GM19395 (cell line): Measurements from ENCODE around the gene PCDH1.

Source experiments
- ATAC-seq: cut with Tn5 transposase; IDR thresholded peaks from one replicate; pipeline ENCODE4 v1.9.1; 2021; ENCODE audit warnings: mild to moderate bottlenecking, moderate library complexity; ENCODE audit not compliant: unreplicated experiment

The PCDH1 gene

GRCh38 chr5:141875022-141875740, 3.0 kb downstream of the PCDH1 start:
- no peak for ATAC-seq

GRCh38 chr5:141874262-141874964, 3.8 kb downstream of the PCDH1 start:
- ATAC-seq = no peak

- ATAC-seq = no peak
These were observed 4.3 kb downstream of the PCDH1 start for GRCh38 chr5:141873933-141874261.

GRCh38 chr5:141872496-141873356, 5.5 kb downstream of the PCDH1 start:
- ATAC-seq = no peak

GRCh38 chr5:141871870-141872269, 6.3 kb downstream of the PCDH1 start:
- no peak for ATAC-seq

- ATAC-seq = no peak
These were observed 7.3 kb downstream of the PCDH1 start for GRCh38 chr5:141870871-141871270.

GRCh38 chr5:141870228-141870627, 8.0 kb downstream of the PCDH1 start:
- no peak for ATAC-seq

- no peak for ATAC-seq
These were observed 8.7 kb downstream of the PCDH1 start for GRCh38 chr5:141869514-141869913.

GRCh38 chr5:141869040-141869439, 9.2 kb downstream of the PCDH1 start:
- no peak for ATAC-seq

GRCh38 chr5:141868541-141868940, 9.7 kb downstream of the PCDH1 start:
- ATAC-seq = no peak

GRCh38 chr5:141867651-141868050, 10.6 kb downstream of the PCDH1 start:
- no peak for ATAC-seq

- no peak for ATAC-seq
These were observed 11.1 kb downstream of the PCDH1 start for GRCh38 chr5:141867139-141867538.

GRCh38 chr5:141866096-141866495, 12.1 kb downstream of the PCDH1 start:
- ATAC-seq = no peak

- no peak for ATAC-seq
These were observed 12.8 kb downstream of the PCDH1 start for GRCh38 chr5:141865406-141865805.

GRCh38 chr5:141864371-141865370, 13.5 kb downstream of the PCDH1 start:
- ATAC-seq = no peak

- ATAC-seq = no peak
These were observed 14.5 kb downstream of the PCDH1 start for GRCh38 chr5:141863569-141864178.

- no peak for ATAC-seq
These were observed 15.2 kb downstream of the PCDH1 start for GRCh38 chr5:141862936-141863543.

- no peak for ATAC-seq
These were observed 17.0 kb downstream of the PCDH1 start for GRCh38 chr5:141861194-141861593.

GRCh38 chr5:141858079-141858765, 20.0 kb downstream of the PCDH1 start:
- no peak for ATAC-seq
